Fibroblast of skin of back (primary cell): ENCODE measurements around the gene MTF1.

Experiments used
- DNase-seq: peaks from one replicate; pipeline ENCODE4 v3.0.0-alpha.2; 2013

MTF1 gene

DNA sequence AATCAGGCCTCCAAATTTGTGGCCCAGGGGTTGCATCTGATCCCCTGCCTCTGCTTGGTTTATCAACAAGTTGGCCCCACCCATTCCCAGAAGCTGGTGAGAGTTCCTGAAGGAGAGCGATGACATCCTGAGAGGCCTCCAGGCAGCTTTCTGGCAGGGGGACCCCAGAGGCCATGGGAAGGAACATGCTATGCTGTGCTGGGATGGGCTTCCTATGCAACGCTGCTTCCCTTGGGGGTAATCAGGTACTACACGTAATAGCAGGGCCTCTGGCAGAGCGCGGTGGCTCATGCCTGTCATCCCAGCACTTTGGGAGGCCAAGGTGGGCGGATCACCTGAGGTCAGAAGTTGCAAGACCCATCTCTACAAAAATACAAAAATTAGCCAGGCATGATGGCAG, 8.4 kb upstream of the MTF1 start:
- DNase-seq = no peak

DNA sequence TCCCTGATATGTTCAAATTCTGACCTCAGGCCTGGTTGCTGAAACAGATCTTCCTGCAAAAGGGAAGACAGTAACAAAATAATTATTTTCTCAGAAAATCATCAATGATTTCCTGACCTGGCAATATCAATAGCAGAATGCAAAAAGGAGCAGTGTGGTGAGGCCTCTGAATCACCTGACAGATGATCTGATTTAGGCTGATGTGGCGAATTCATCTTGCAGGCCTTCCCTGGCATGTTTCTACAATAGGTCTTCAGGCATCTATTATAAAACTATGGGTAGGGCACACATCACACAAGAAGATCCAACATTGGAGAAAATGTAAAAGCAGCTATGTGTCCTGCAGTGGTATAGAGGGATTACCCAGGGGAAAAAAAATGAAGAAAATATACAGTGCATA, 7.1 kb upstream of the MTF1 start:
- no peak for DNase-seq

DNA sequence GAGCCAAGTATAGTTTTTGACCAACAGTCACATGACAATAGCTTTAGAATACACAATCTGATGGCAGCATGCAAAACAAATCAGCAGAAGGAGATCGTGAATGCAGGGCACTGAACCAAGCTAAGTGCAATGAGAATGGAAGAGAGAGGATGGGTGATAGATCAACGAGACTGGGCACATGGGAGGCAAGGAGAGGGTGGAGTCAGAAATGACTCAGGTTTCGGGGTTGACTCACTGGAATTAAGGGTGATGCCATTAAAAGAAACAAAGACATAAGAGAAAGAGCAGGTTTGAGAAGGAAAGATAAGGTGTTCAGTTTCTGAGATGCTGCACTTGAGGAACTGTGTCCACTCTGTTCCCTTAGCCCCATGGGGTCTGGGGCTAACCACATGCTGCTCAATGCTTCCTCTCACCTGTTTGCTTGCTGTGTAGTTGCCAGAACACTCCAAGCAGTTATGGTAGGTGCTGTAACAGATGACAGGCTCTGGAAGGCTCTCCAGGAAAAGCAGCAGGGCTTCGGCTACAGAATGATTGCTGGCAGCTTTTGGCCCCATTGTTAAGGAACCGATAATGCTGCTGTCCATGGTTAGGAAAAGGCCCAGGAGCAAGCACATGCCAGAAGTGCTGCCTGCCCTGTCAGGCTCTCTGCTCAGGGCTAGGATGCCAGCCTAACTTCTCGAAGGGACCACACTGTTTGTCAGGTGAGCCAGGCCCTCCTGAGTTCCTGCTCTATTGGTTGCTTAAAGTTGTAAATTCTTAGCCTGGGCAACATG, 6.1 kb upstream of the MTF1 start:
- peak; percentile 48 for DNase-seq

DNA sequence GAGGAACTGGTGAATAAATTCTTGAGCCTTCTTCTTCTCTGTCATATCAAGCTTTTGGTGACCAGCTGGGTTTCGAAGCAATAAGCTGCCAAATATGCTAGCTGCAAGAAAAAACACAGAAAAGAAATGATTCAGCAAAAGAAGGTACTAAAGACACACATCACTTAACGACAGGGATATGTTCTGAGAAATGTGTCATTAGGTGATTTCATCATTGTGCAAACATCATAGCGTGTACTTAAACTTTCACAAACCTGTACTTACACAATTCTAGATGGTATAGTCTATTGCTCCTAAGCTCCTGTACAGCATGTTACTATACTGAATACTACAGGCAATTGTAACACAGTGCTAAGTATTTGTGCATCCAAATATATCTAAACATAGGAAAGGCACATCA, 2.9 kb upstream of the MTF1 start:
- DNase-seq = no peak

DNA sequence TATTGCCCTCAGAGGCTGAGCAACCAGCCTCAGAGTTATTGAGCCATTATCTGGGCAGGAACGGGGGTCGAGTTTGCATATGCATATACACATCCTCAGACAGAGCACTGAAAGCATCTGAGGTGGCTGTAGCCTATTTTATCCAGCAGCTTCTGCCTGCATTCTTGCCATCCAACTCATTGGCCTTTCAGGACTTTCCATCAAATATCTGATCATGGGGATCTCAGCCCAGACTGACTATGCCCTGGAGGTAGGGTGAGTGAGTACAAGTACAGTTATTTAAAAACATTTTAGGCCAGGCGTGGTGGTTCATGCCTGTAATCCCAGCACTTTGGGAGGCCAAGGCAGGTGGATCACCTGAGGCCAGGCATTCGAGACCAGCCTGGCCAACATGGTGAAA, 1.8 kb upstream of the MTF1 start:
- DNase-seq = no peak

DNA sequence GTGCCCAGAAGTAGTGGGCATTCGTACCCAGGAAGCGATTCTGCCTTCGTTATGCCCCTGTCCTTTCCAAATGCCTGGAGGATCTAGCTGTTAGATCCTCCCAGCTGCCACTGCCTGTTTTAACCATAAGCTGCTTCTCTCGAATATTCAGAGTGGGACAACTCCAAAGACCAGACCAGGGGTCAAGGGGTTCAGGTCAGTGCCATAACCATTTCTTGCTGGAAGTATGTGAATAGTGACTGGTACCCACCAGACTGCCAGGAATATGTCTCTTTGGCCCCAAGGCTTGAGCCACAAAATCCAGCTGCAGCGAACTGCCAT, 914 bp upstream of the MTF1 start:
- no peak for DNase-seq

DNA sequence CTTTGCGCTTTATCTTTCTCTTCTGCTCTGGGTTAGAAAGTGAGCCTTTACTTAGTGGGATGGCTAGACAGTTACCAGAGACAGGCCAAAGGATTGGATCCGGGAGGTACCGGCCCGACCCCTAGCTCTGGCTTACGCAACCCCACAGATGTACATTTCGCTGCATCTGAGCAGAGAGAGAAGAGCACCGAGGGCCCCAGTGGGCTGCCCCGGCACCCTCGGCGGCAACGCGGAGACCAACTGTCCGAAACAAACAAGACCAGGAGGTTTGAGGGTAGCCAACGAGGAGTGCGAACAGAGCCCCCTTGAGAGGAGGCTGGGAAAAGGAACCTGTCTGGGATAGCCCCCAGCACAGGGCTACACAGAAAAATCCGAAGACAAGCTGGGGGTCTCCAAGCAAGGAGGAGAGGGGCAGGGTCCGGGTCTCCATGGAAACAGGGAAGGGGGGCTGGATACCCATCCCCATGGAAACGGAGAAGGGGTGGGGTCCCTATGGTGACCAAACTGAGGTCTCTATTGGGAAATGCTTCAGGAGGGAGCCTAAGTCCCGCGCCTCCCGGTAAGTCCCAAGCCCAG, 373 bp downstream of the MTF1 start:
- peak; percentile 3 for DNase-seq

DNA sequence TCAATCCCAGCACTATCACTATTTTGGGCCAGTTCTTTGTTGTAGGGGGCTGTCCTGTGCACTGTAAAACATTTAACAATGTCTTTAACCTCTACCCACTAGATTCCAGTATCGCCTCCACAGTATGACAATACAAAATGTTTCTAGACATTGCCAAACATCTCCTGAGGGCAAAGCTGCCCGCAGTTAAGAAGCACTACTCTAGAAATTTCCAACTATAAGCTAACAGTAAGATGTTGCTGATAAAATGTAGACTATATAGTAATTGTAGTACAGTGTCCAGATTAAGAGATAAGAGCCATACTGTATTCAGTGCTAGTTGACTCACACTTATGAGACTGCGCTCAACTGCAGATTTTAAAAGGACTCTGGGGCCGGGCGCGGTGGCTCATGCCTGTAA, 5.0 kb downstream of the MTF1 start:
- DNase-seq = no peak

DNA sequence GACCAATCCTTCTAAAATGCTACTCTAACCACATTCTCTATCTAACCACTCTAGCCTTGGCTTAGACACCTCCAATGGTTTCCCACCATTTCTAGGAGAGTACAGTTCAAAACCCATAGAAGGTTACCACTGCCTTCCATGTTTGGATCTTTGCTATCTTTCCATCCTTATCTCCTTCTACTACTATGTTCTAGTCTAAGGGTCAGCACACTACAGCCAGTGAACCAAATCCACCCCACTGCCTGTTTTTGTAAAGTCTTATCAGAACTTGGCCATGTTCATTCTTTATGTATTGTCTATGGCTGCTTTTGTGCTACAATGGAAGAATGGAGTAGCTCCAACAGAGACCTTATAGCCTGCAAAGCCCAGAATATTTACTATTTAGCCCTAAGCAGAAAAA, 6.2 kb downstream of the MTF1 start:
- DNase-seq = no peak

DNA sequence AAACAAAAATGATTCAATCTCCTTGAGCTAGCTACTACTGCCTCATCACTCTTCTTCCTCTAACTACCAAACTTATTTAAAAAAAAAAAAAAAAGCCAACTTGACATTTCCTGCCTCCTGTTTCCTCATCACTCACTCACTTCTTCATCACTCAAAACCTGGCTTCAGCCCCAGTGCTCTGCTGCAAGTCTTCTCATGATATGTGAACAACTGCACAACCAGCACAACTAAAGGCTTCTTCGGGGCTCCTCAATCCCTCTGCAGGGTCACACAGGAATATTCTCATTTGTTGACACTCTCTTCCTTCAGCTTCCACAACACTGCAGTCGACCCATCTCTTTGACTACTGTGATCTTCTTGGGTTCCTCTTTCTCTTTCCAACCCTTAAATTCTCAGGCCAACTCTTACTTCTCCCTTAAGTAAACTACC, 7.6 kb downstream of the MTF1 start:
- DNase-seq = no peak

DNA sequence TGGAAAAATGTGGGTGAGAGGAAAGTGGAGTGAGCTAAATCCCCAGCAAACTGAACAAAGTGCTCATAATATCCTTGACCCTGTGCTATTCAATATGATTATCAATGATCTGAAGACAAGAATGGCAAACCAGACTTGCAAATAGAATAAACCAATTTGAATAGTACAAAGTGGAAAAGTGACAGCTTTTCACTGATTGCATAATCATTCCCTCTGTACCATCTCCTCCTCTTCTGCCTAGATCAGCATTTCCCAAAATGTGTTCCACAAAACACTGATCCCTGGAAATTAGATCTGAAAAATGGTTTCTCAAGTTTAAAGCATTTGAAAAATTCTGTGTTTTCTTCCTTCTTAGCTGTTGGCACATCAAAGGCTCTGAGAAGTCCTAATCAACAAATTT, 8.1 kb downstream of the MTF1 start:
- no peak for DNase-seq

DNA sequence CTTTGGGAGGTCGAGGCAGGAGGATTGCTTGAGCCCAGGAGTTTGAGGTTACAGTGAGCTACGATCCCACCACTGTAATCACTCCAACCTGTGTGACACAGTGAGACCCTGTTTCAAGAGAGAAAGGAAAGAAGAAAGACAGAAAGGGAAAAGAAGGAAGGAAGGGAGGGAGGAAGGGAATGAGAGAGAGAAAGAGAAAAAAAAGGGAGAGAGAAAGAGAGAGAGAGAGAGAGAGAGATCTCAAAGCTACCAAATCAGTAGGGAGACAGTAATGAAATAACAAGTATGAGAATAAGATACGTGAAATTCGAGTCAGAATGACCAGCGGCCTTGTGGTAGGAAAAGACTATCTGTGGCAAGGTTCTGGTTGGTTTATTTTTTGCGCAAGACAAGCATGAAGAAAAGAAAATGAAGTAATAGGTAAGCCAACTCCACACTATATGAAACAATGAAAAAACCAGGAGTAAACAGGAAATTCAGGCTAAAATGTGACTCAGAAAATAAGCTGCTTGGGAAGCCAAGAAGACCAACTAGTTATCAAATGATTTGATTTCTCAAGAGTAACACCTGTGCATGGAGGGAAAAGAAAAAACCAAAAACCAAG, 8.9 kb downstream of the MTF1 start:
- DNase-seq = no peak

DNA sequence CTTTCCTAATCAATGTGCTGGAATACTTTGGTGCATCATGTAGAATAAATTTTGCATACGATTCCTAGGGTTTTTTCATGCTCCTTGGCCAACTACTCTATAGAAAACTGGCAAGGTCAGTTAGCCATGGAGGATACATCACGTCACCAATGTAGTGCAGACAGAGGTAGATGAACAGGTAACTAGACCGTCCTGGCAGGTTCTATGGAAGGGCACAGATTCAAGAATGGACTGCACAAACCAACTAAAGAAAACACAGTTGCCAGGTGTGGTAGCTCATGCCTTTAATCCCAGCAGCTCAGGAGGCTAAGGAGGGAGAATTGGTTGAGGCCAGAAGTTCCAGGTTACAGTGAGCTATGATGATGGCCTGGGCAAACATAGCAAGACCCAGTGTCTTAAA, 9.9 kb downstream of the MTF1 start:
- DNase-seq = no peak

DNA sequence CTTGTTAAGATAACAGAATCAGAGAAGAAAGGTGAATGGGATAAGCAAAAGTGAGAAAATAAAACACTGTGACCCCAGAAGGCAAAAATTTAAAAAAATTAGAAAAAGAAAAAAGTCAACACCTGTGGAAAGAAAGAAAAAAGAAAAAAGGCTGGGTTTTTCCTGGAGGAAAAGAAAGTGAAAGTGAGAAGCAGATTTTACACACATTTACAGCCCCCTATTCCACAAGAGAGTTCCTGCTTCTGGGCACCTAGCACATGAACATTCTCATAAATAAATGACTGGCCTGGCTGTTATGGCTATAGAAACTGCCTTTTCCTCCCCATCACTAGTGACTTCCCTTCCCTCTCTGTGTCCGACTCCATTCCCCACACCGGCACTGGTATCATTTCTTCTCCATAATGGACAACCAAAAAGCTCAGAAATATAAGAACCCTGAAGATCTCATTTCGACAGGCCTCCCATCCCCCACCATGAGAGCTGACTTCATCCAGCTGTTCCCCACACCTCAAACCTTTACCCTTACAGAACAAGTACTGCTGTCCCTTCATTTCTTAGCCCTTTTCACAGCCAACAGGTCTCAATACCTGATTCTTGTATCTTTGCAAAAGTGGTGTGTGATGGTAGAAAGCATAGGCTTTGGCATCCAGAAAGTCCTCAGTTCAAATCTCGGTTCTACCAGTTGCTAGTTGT, 12.6 kb downstream of the MTF1 start:
- no peak for DNase-seq

DNA sequence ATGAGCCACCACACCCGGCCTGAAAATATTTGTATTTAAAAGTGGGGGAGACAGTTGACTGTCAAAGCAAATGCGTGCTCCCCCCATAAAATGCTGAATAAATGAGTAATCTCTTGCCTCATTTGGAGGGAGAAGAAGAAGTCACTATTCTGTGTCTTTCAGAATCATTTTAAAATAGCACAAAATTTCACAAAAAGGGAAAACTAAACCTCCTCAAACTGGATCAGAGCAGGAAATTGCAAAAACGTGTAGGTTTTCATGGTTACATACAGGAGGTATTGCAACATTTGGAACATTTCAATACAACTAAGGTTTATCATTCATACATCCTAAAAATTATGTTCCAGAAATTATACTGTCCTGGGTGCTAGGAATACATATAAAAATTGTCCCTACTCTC, 13.6 kb downstream of the MTF1 start:
- no peak for DNase-seq

DNA sequence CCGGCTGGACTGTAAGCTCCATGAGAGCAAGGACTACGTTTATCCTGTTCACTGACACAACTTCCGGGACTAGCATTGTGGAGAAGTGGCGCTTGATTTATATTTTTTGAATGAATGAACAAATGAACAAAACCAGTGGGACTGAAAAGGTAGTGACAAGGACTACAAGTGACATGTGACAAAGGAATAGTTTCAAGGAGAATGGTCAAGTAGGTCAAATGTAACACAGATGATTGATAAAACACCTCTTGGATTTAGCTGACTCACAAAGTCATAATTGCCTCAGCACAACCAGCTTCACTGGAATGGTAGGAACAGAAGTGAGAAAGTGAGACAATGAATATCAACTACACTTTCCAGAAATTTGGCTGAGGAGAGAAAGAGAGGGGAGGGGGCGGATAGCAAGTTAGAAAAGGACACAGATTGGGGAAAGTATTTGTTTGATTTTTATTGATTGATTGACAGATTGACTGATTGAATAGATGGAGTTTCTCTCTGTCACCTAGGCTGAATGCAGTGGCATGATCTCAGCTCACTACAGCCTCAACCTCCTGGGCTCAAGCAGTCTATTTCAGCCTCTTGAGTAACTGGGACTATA, 14.2 kb downstream of the MTF1 start:
- DNase-seq = no peak

DNA sequence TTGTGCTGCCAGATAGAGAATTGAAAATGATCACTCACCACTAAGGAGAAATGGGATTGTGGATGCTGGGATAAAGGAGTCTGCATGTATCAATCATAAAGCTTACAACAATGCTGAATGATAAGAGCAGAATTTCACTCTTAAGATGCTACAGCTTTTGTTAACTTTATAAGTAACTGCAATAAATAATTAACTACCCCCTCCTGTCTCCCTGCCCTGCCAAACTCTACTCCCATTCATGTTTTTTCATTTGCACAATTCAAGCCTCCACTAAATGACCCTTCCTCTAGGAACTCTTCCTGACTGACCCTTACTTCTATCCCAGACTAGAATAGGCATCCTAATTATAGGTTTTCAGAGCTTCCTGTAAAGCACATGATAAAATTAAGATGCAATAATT, 14.9 kb downstream of the MTF1 start:
- no peak for DNase-seq

DNA sequence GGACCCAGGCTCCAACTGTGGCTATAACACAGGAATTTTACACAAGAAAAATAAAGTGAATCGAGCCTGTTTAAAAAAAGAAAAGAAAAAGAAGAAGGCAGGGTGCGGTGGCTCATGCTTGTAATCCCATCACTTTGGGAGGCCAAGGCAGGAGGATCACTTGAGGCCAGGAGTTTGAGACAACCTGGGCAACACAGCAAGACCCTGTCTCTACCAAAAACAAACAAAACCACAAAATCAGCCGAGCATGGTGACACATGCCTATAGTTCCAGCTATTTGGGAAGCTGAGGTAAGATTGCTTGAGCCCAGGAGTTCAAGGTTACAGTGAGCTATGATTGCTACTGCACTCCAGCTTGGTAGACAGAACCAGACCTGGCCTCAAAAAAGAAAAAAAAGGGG, 17.7 kb downstream of the MTF1 start:
- DNase-seq = no peak

DNA sequence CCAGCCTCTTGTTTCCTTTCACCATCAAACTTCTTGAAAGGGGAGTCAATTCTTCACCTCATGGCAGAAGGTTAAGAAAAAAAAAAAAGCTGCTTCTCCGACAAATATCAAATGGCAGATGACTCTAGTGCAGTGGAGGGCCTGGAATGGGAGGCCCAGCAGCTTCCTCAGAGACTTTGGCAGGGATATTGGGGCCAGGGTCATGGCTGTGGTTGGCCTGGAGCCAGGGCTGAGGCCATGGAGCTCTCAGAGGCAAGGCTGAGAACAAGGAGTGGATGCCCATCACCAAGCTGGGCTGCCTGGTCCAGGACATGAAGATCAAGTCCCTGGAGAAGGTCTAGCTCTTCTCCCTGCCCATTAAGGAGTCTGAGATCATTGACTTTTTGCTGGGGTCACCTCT, 18.7 kb downstream of the MTF1 start:
- no peak for DNase-seq

DNA sequence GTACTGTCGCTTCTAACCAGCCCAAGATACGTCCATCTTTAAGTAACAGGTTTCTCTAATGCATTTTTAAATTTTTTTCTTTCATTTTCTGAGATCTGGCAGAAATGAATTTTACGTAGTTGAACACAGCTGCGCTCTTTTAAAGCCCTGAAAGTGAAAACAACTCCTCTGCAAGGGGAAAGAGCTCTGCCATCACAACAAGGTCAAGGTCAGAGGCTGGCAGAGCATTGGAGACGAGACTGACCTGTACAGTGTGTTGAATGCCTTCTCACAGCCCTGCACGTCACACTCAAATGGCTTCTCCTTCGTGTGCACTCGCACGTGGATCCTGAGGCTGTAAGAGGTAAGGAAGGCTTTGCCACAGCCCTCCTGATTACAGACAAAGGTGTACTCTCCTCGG, 19.7 kb downstream of the MTF1 start:
- no peak for DNase-seq

DNA sequence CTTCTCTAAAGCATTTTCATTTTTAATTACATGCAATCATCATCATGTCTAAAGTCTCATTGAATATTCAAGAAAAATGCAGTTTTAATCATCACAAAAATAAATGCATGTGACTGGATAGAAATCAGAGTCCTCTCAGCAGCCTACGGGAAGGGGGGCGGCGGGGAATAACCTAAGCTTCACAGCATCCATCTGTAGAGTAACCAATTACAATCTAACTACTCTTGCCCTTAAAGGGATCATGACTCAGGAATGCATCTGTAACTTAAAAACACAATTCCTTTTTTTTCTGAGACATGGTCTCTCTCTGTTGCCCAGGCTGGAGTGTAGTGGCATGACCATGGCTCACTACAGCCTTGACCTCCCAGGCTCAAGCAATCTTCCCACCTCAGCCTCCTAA, 22.6 kb downstream of the MTF1 start:
- DNase-seq = no peak

DNA sequence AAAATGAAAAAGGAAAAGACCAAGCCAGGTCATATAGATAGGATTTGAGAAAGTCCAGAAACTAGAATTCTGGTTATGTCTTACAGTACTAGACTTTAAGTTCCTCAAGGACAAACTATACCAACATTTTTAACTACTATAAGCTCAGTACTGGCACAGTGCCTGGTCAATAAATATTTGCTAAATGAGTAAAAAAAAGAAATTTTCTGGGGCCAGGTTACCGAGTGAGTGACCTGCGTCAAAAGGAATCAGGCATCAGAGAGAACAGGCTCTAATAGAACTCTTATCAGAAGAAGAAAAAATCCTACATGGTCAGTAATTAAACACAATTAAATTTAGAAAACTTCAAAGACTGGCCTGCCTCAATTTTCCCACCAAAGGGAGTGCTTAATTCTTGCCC, 27.6 kb downstream of the MTF1 start:
- no peak for DNase-seq

DNA sequence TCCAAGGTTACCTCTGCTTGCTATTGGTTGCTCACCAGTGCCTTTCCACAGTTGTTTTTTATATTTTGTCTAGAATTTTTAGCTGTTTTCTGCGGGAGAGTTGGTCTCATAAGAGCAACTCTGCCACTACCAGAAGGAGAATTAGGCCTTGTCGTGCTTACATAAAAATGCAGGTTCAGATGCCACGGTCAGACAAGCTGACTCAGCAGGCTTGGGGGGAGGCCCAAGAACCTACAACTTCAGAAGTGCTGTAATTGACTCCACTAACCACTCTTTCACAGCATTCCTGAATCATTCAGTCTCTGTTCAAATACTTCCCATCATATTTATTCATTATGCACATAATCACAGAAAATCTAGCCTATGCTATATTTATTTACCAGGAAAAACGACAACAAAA, 28.3 kb downstream of the MTF1 start:
- DNase-seq = no peak
